Smooth muscle cell (in vitro differentiated cells): Measurements from ENCODE around the gene MIR17HG. TPM values are rescaled to one million over a fixed set of nuclear protein-coding genes. Genes with fewer than 3 reads are reported as not detected.

Source experiments
- DNase-seq: peaks from one replicate; lab custom pipeline; 2025; ENCODE audit not compliant: unreplicated experiment; lab: John Stamatoyannopoulos, UW
- H2AFZ ChIP-seq: fragments of 200-600 bp; sonication (generic); 2 replicates; pipeline ENCODE4 v1.6.0; 2016; ENCODE audit warnings: antibody characterized with exemption, low read depth, mild to moderate bottlenecking
- H3F3A ChIP-seq: fragments of 200-600 bp; sonication (generic); 2 replicates; pipeline ENCODE4 v1.6.0; 2017; ENCODE audit warnings: antibody characterized with exemption, low read depth
- H3K27ac ChIP-seq: fragments of 200-600 bp; sonication (generic); 2 replicates; pipeline ENCODE4 v1.5.1; 2016; ENCODE audit warnings: low read depth, mild to moderate bottlenecking
- H3K27me3 ChIP-seq: fragments of 200-600 bp; sonication (generic); 2 replicates; pipeline ENCODE4 v1.6.1; 2016; ENCODE audit warnings: low read depth, mild to moderate bottlenecking
- H3K36me3 ChIP-seq: fragments of 200-600 bp; sonication (generic); 2 replicates; pipeline ENCODE4 v1.5.1; 2016; ENCODE audit warnings: low read depth
- H3K4me1 ChIP-seq: fragments of 200-600 bp; sonication (generic); 2 replicates; pipeline ENCODE4 v1.5.1; 2016; ENCODE audit warnings: low read depth
- H3K4me2 ChIP-seq: fragments of 200-600 bp; sonication (generic); 2 replicates; pipeline ENCODE4 v1.6.0; 2016; ENCODE audit warnings: mild to moderate bottlenecking
- H3K4me3 ChIP-seq: fragments of 200-600 bp; sonication (generic); 2 replicates; pipeline ENCODE4 v1.5.1; 2016; ENCODE audit warnings: mild to moderate bottlenecking
- H3K79me2 ChIP-seq: fragments of 200-600 bp; sonication (generic); 2 replicates; pipeline ENCODE4 v1.6.0; 2016; ENCODE audit warnings: low read depth, mild to moderate bottlenecking
- H3K9ac ChIP-seq: fragments of 200-600 bp; sonication (generic); 2 replicates; pipeline ENCODE4 v1.6.0; 2016; ENCODE audit warnings: low read depth
- H3K9me3 ChIP-seq: fragments of 200-600 bp; sonication (generic); replicated peaks from 2 replicates; pipeline ENCODE4 v1.5.1; 2016; ENCODE audit warnings: low read depth
- H4K20me1 ChIP-seq: fragments of 200-600 bp; sonication (generic); 2 replicates; pipeline ENCODE4 v1.6.0; 2016; ENCODE audit warnings: low read depth
- CTCF ChIP-seq: fragments of 200-600 bp; sonication (generic); IDR thresholded peaks from 2 replicates; pipeline ENCODE4 v1.5.1; 2017; ENCODE audit warnings: borderline replicate concordance, mild to moderate bottlenecking, antibody characterized with exemption; ENCODE audit not compliant: insufficient read depth, poor library complexity, severe bottlenecking
- WGBS: methylation state at CpG from one replicate; pipeline ENCODE4 v1.1.7; 2016; ENCODE audit warnings: low lambda C conversion rate; 5-methylcytosine and 5-hydroxymethylcytosine counted together
- polyA plus RNA-seq: library from polyadenylated mRNA; unstranded; fragments of >200 nt; fragmentation: Nextera tagmentation; extraction: Ambion mirVana; gene quantifications from 2 replicates; pipeline ENCODE4 v1.2.1, GENCODE V29; 2016
- total RNA-seq: library from RNA; depleted of rRNA; stranded (reverse); fragments of >200 nt; gene quantifications from 2 replicates; pipeline ENCODE4 v1.2.3, GENCODE V29; 2014

The MIR17HG gene
- total and polyA plus RNA-seq, 2 experiments from 2014 or later: 0.07 to 0.54 TPM

- WGBS: 84% methylated on average over 4 of the region's 4 CpGs
- no peak for TF ChIP-seq CTCF
Observed at GRCh38 chr13:91311491-91311890, 36.0 kb upstream of the MIR17HG start.

GRCh38 chr13:91312324-91312723 lies 35.2 kb upstream of the MIR17HG start:
- no peaks in the 10 kb centered on the region for H3K79me2 ChIP-seq
- peaks cover 3% of the 10 kb centered on the region for H3K27me3 ChIP-seq
- no peak overlapping the region for H2AFZ ChIP-seq
- no peaks in the 10 kb centered on the region for H3F3A ChIP-seq
- H3K4me1 ChIP-seq: no peaks in the 10 kb centered on the region
- H3K4me2 ChIP-seq: no peak overlapping the region
- no peaks in the 10 kb centered on the region for H3K36me3 ChIP-seq
- no peak overlapping the region for H3K27ac ChIP-seq
- no peak for TF ChIP-seq CTCF
- no peak overlapping the region for H3K9ac ChIP-seq
- H3K9me3 ChIP-seq: no peaks in the 10 kb centered on the region
- H3K4me3 ChIP-seq: no peak overlapping the region
- 84% methylated on average over 3 of the region's 3 CpGs for WGBS
- H4K20me1 ChIP-seq: no peaks in the 10 kb centered on the region
- DNase-seq: no peak

More at GRCh38 chr13:91311491-91311890, 36.0 kb upstream of the MIR17HG start:
- no peaks in the 10 kb centered on the region for H3K9me3 ChIP-seq
- H3K4me2 ChIP-seq: no peak overlapping the region
- H3K4me1 ChIP-seq: no peaks in the 10 kb centered on the region
- no peaks in the 10 kb centered on the region for H4K20me1 ChIP-seq
- no peak for DNase-seq
- no peak overlapping the region for H3K4me3 ChIP-seq
- H3F3A ChIP-seq: no peaks in the 10 kb centered on the region
- H3K9ac ChIP-seq: no peak overlapping the region
- no peaks in the 10 kb centered on the region for H3K27me3 ChIP-seq
- no peak overlapping the region for H2AFZ ChIP-seq
- no peak overlapping the region for H3K27ac ChIP-seq
- no peaks in the 10 kb centered on the region for H3K79me2 ChIP-seq
- H3K36me3 ChIP-seq: no peaks in the 10 kb centered on the region

GRCh38 chr13:91313103-91313502 lies 34.4 kb upstream of the MIR17HG start:
- Histone ChIP-seq H3K79me2 (no peaks in the 10 kb centered on the region), H3K27ac (no peak overlapping the region), H3K9me3 (no peaks in the 10 kb centered on the region), H3K36me3 (no peaks in the 10 kb centered on the region), H3K27me3 (peaks cover 3% of the 10 kb centered on the region), H3K4me2 (peak overlapping the region; percentile 39), H4K20me1 (no peaks in the 10 kb centered on the region), H3F3A (no peaks in the 10 kb centered on the region), H3K4me1 (no peaks in the 10 kb centered on the region), H3K9ac (no peak overlapping the region), H2AFZ (peak overlapping the region; percentile 76), H3K4me3 (no peak overlapping the region)
- no peak for DNase-seq
- TF ChIP-seq CTCF: peak; percentile 38
- 46% methylated on average over 5 of the region's 5 CpGs for WGBS

- peaks cover 3% of the 10 kb centered on the region for H3K27me3 ChIP-seq
- peak overlapping the region; percentile 76 for H2AFZ ChIP-seq
- H3K4me2 ChIP-seq: peak overlapping the region; percentile 39
- no peaks in the 10 kb centered on the region for H3K36me3 ChIP-seq
- TF ChIP-seq CTCF: no peak
- H4K20me1 ChIP-seq: no peaks in the 10 kb centered on the region
- no peaks in the 10 kb centered on the region for H3F3A ChIP-seq
- DNase-seq: no peak
- 75% methylated on average over 4 of the region's 4 CpGs for WGBS
- no peaks in the 10 kb centered on the region for H3K4me1 ChIP-seq
- H3K79me2 ChIP-seq: no peaks in the 10 kb centered on the region
- no peaks in the 10 kb centered on the region for H3K9me3 ChIP-seq
- no peak overlapping the region for H3K4me3 ChIP-seq
- no peak overlapping the region for H3K27ac ChIP-seq
- H3K9ac ChIP-seq: no peak overlapping the region
Observed at GRCh38 chr13:91313581-91313980, 33.9 kb upstream of the MIR17HG start.
